Esophagus muscularis mucosa (tissue), 4 donors: ENCODE results near the gene ICAM1.

ENCODE experiments used
- EP300 ChIP-seq: sonication (generic); formaldehyde crosslinking; IDR thresholded peaks from one replicate; pipeline ENCODE4 v1.6.1; 2017; ENCODE audit warnings: antibody characterized with exemption
- POLR2A ChIP-seq: fragments of 450-650 bp; IDR thresholded peaks from one replicate; pipeline ENCODE4 v1.6.1; 2017; ENCODE audit warnings: antibody characterized with exemption, moderate library complexity, mild to moderate bottlenecking, low read depth
- POLR2AphosphoS5 ChIP-seq, 2 donors: sonication (generic); formaldehyde crosslinking; IDR thresholded peaks; one replicate each; pipeline ENCODE4 v1.6.1; 2017; ENCODE audit warnings: antibody characterized with exemption in 2 of 2
- TF ChIP-seq, protein P1 (sequence below), 3 experiments: fragments of 200-600 bp in 2 of 3; fragments of 450-650 bp in 1 of 3; sonication (generic) in 2 of 3; IDR thresholded peaks; one replicate each; pipeline ENCODE4 v1.5.1; 2017 to 2019; ENCODE audit warnings: antibody characterized with exemption in 3 of 3, mild to moderate bottlenecking in 2 of 3, moderate library complexity in 1 of 3

DNA sequence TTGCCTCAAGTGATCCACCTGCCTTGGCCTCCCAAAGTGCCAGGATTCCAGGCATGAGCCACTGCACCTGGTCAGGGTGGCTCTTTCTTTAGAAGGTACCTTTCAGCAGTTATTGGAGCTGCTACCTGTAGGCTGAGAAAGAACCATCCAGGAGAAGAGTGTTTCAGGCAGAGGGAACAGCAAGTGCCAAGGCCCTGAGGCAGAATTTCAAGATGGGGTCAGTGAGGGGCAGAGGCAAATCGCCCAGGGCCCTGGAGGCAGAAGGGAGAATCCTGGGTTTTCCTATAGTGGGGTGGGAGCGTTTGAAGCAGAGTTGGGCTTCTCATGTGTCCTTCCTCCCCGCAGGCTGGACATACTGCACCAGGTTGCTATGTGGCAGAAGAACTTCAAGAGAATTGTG is 16.7 kb upstream of the ICAM1 start:
- TF ChIP-seq, protein P1, sequence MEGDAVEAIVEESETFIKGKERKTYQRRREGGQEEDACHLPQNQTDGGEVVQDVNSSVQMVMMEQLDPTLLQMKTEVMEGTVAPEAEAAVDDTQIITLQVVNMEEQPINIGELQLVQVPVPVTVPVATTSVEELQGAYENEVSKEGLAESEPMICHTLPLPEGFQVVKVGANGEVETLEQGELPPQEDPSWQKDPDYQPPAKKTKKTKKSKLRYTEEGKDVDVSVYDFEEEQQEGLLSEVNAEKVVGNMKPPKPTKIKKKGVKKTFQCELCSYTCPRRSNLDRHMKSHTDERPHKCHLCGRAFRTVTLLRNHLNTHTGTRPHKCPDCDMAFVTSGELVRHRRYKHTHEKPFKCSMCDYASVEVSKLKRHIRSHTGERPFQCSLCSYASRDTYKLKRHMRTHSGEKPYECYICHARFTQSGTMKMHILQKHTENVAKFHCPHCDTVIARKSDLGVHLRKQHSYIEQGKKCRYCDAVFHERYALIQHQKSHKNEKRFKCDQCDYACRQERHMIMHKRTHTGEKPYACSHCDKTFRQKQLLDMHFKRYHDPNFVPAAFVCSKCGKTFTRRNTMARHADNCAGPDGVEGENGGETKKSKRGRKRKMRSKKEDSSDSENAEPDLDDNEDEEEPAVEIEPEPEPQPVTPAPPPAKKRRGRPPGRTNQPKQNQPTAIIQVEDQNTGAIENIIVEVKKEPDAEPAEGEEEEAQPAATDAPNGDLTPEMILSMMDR (IDR thresholded peaks at IDR 0.05) = no peak
- TF ChIP-seq POLR2A = no peak
- TF ChIP-seq EP300 = no peak
- TF ChIP-seq POLR2AphosphoS5 (IDR thresholded peaks at IDR 0.05) = no peak
